22Rv1 (cell line): ENCODE results near the gene TTN.

ENCODE experiments used
- ZFX ChIP-seq: fragments of 450-650 bp; IDR thresholded peaks from 2 replicates; pipeline ENCODE4 v1.6.1; 2017; ENCODE audit warnings: antibody characterized with exemption, borderline replicate concordance
- TF ChIP-seq, protein P1 (sequence below): fragments of 450-650 bp; IDR thresholded peaks from 2 replicates; pipeline ENCODE4 v1.5.1; 2017; ENCODE audit warnings: mild to moderate bottlenecking

GRCh38 chr2:178517496-178517895, 289.7 kb downstream of the TTN start:
- TF ChIP-seq, protein P1, sequence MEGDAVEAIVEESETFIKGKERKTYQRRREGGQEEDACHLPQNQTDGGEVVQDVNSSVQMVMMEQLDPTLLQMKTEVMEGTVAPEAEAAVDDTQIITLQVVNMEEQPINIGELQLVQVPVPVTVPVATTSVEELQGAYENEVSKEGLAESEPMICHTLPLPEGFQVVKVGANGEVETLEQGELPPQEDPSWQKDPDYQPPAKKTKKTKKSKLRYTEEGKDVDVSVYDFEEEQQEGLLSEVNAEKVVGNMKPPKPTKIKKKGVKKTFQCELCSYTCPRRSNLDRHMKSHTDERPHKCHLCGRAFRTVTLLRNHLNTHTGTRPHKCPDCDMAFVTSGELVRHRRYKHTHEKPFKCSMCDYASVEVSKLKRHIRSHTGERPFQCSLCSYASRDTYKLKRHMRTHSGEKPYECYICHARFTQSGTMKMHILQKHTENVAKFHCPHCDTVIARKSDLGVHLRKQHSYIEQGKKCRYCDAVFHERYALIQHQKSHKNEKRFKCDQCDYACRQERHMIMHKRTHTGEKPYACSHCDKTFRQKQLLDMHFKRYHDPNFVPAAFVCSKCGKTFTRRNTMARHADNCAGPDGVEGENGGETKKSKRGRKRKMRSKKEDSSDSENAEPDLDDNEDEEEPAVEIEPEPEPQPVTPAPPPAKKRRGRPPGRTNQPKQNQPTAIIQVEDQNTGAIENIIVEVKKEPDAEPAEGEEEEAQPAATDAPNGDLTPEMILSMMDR = no peak
- TF ChIP-seq ZFX = no peak
